ENCODE results near the gene TRIM66. TPM values are rescaled to one million over a fixed set of nuclear protein-coding genes. Genes with fewer than 3 reads are reported as not detected.

The TRIM66 gene
- polyA plus RNA-seq, 2 donors, result 2.0 to 4.8 TPM

DNA sequence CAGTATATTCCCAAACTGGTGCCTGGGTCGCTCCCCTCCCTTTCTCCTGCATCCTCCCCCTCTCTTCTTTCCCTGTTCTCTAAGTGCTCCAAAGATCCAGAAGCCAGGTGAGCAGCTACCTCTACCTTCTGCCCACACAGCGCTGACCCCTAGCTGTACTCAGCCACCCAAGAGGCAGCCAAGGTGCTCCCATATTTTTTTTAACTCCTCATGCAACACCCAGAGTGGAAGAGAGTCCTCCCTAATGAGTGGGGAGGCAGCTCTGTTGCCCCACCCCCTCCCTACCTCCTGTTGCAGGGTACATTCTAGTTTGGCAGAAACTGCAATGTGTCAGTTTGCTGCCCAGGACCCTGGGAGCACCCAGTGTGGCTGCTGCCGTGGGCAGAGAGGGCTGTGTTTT is 40.3 kb upstream of the TRIM66 start:
- Histone ChIP-seq H3K4me1 (ENCODE audit: control insufficient read depth in 2 of 2, insufficient read depth in 2 of 2, low read length in 1 of 2) (peaks cover 13 to 31% of the 10 kb centered on the region in 2 donors), H3K36me3 (ENCODE audit: control insufficient read depth in 2 of 2, insufficient read depth in 2 of 2, low read length in 1 of 2) (peaks cover 0 to 5% of the 10 kb centered on the region in 2 donors), H3K27ac (ENCODE audit: low read depth in 2 of 2, low read length in 1 of 2) (peak overlapping the region; percentile 98 to 99), H3K27me3 (ENCODE audit: control insufficient read depth in 1 of 2, insufficient read depth in 2 of 2, low read length in 2 of 2) (no peaks in the 10 kb centered on the region), H3K4me3 (ENCODE audit: low read depth in 1 of 2, low read length in 2 of 2) (no peak overlapping the region), H3K9me3 (ENCODE audit: control insufficient read depth in 2 of 2, insufficient read depth in 1 of 2, low read depth in 1 of 2, low read length in 1 of 2) (no peaks in the 10 kb centered on the region)
- 80 to 85% methylated on average over 3 of the region's 3 CpGs for WGBS, 2 donors

- Histone ChIP-seq H3K4me1 (ENCODE audit: control insufficient read depth in 2 of 2, insufficient read depth in 2 of 2, low read length in 1 of 2) (peaks cover 17 to 40% of the 10 kb centered on the region in 2 donors), H3K36me3 (ENCODE audit: control insufficient read depth in 2 of 2, insufficient read depth in 2 of 2, low read length in 1 of 2) (peaks cover 0 to 5% of the 10 kb centered on the region in 2 donors), H3K9me3 (ENCODE audit: control insufficient read depth in 2 of 2, insufficient read depth in 1 of 2, low read depth in 1 of 2, low read length in 1 of 2) (no peaks in the 10 kb centered on the region), H3K27me3 (ENCODE audit: control insufficient read depth in 1 of 2, insufficient read depth in 2 of 2, low read length in 2 of 2) (no peaks in the 10 kb centered on the region), H3K27ac (ENCODE audit: low read depth in 2 of 2, low read length in 1 of 2) (peak overlapping the region; percentile 98 to 99), H3K4me3 (ENCODE audit: low read depth in 1 of 2, low read length in 2 of 2) (no peak overlapping the region)
- 39 to 53% methylated on average over 13 of the region's 13 CpGs for WGBS, 2 donors
Observed at GRCh38 chr11:8721609-8722500, 39.4 kb upstream of the TRIM66 start.

DNA sequence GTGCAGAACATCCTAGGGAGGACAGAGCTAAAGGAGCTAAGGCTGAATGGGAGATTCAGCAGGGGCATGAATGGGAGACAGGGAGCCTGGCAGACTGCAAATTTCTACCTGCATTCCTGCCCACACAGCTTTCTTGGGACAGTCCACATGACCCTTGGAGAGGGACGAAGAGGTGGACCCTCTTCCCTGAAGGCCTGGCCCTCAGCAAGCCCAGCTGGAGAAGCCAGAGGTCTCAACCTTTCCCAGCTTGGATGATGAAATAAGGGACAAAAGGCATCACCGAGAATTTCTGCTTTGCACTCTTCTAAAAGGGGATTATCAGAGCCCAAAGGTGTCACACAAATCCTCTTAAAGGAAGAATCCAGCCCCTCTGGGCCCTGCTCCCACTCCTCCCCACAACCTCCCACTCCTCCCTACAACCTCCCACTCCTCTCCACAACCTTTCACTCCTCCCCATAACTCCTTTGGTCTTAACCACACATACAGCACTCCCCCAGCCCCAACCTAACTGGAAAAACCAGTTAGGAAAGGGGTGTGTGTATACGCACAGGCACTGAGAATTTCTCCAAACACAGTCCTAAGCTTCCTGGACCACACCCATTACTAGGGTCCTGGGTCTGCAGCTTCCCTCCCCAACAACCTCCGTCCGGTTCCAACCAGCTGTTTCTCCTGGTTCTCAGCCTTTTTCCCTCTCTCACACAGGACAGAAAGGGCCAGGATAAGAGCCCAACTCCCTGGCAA is 38.6 kb upstream of the TRIM66 start:
- no peak overlapping the region for H3K4me3 ChIP-seq (ENCODE audit: low read depth in 1 of 2, low read length in 2 of 2)
- 24 to 29% methylated on average over 4 of the region's 5 CpGs for WGBS, 2 donors
- H3K27ac ChIP-seq (ENCODE audit: low read depth in 2 of 2, low read length in 1 of 2), result peak overlapping the region; percentile 98 to 99
- H3K9me3 ChIP-seq (ENCODE audit: control insufficient read depth in 2 of 2, insufficient read depth in 1 of 2, low read depth in 1 of 2, low read length in 1 of 2), result no peaks in the 10 kb centered on the region
- H3K36me3 ChIP-seq (ENCODE audit: control insufficient read depth in 2 of 2, insufficient read depth in 2 of 2, low read length in 1 of 2), result peaks cover 0 to 8% of the 10 kb centered on the region in 2 donors
- peaks cover 21 to 44% of the 10 kb centered on the region in 2 donors for H3K4me1 ChIP-seq (ENCODE audit: control insufficient read depth in 2 of 2, insufficient read depth in 2 of 2, low read length in 1 of 2)
- no peaks in the 10 kb centered on the region for H3K27me3 ChIP-seq (ENCODE audit: control insufficient read depth in 1 of 2, insufficient read depth in 2 of 2, low read length in 2 of 2)

GRCh38 chr11:8720352-8720751 is 37.9 kb upstream of the TRIM66 start:
- peaks cover 21 to 49% of the 10 kb centered on the region in 2 donors for H3K4me1 ChIP-seq (ENCODE audit: control insufficient read depth in 2 of 2, insufficient read depth in 2 of 2, low read length in 1 of 2)
- H3K27me3 ChIP-seq (ENCODE audit: control insufficient read depth in 1 of 2, insufficient read depth in 2 of 2, low read length in 2 of 2), result no peaks in the 10 kb centered on the region
- peak overlapping the region; percentile 98 to 99 for H3K27ac ChIP-seq (ENCODE audit: low read depth in 2 of 2, low read length in 1 of 2)
- WGBS, 2 donors, result 53 to 55% methylated on average over 3 of the region's 3 CpGs
- H3K4me3 ChIP-seq (ENCODE audit: low read depth in 1 of 2, low read length in 2 of 2), result no peak overlapping the region
- H3K9me3 ChIP-seq (ENCODE audit: control insufficient read depth in 2 of 2, insufficient read depth in 1 of 2, low read depth in 1 of 2, low read length in 1 of 2), result no peaks in the 10 kb centered on the region
- H3K36me3 ChIP-seq (ENCODE audit: control insufficient read depth in 2 of 2, insufficient read depth in 2 of 2, low read length in 1 of 2), result peaks cover 0 to 8% of the 10 kb centered on the region in 2 donors

GRCh38 chr11:8719721-8720120 is 37.3 kb upstream of the TRIM66 start:
- Histone ChIP-seq H3K4me1 (ENCODE audit: control insufficient read depth in 2 of 2, insufficient read depth in 2 of 2, low read length in 1 of 2) (peaks cover 22 to 52% of the 10 kb centered on the region in 2 donors), H3K36me3 (ENCODE audit: control insufficient read depth in 2 of 2, insufficient read depth in 2 of 2, low read length in 1 of 2) (peaks cover 0 to 6% of the 10 kb centered on the region in 2 donors), H3K9me3 (ENCODE audit: control insufficient read depth in 2 of 2, insufficient read depth in 1 of 2, low read depth in 1 of 2, low read length in 1 of 2) (no peaks in the 10 kb centered on the region), H3K27ac (ENCODE audit: low read depth in 2 of 2, low read length in 1 of 2) (peak overlapping the region; percentile 98 to 99), H3K4me3 (ENCODE audit: low read depth in 1 of 2, low read length in 2 of 2) (no peak overlapping the region), H3K27me3 (ENCODE audit: control insufficient read depth in 1 of 2, insufficient read depth in 2 of 2, low read length in 2 of 2) (no peaks in the 10 kb centered on the region)
- WGBS, 2 donors, result 41 to 45% methylated on average over 3 of the region's 3 CpGs

GRCh38 chr11:8719211-8719649 is 36.8 kb upstream of the TRIM66 start:
- peaks cover 25 to 55% of the 10 kb centered on the region in 2 donors for H3K4me1 ChIP-seq (ENCODE audit: control insufficient read depth in 2 of 2, insufficient read depth in 2 of 2, low read length in 1 of 2)
- 9 to 40% methylated on average over 4 of the region's 4 CpGs for WGBS, 2 donors
- peaks cover 0 to 4% of the 10 kb centered on the region in 2 donors for H3K36me3 ChIP-seq (ENCODE audit: control insufficient read depth in 2 of 2, insufficient read depth in 2 of 2, low read length in 1 of 2)
- no peaks in the 10 kb centered on the region for H3K27me3 ChIP-seq (ENCODE audit: control insufficient read depth in 1 of 2, insufficient read depth in 2 of 2, low read length in 2 of 2)
- H3K4me3 ChIP-seq (ENCODE audit: low read depth in 1 of 2, low read length in 2 of 2), result no peak overlapping the region
- peak overlapping the region; percentile 98 to 99 for H3K27ac ChIP-seq (ENCODE audit: low read depth in 2 of 2, low read length in 1 of 2)
- H3K9me3 ChIP-seq (ENCODE audit: control insufficient read depth in 2 of 2, insufficient read depth in 1 of 2, low read depth in 1 of 2, low read length in 1 of 2), result no peaks in the 10 kb centered on the region

GRCh38 chr11:8717876-8718753 is 35.6 kb upstream of the TRIM66 start:
- Histone ChIP-seq H3K4me3 (ENCODE audit: low read depth in 1 of 2, low read length in 2 of 2) (no peak overlapping the region), H3K27ac (ENCODE audit: low read depth in 2 of 2, low read length in 1 of 2) (peak overlapping the region; percentile 98 to 99), H3K27me3 (ENCODE audit: control insufficient read depth in 1 of 2, insufficient read depth in 2 of 2, low read length in 2 of 2) (no peaks in the 10 kb centered on the region), H3K9me3 (ENCODE audit: control insufficient read depth in 2 of 2, insufficient read depth in 1 of 2, low read depth in 1 of 2, low read length in 1 of 2) (no peaks in the 10 kb centered on the region), H3K36me3 (ENCODE audit: control insufficient read depth in 2 of 2, insufficient read depth in 2 of 2, low read length in 1 of 2) (peaks cover 0 to 9% of the 10 kb centered on the region in 2 donors), H3K4me1 (ENCODE audit: control insufficient read depth in 2 of 2, insufficient read depth in 2 of 2, low read length in 1 of 2) (peaks cover 30 to 57% of the 10 kb centered on the region in 2 donors)
- WGBS, 2 donors, result 22 to 27% methylated on average over 11 of the region's 11 CpGs

GRCh38 chr11:8717544-8717875 is 35.0 kb upstream of the TRIM66 start:
- Histone ChIP-seq H3K9me3 (ENCODE audit: control insufficient read depth in 2 of 2, insufficient read depth in 1 of 2, low read depth in 1 of 2, low read length in 1 of 2) (no peaks in the 10 kb centered on the region), H3K36me3 (ENCODE audit: control insufficient read depth in 2 of 2, insufficient read depth in 2 of 2, low read length in 1 of 2) (peaks cover 0 to 15% of the 10 kb centered on the region in 2 donors), H3K4me3 (ENCODE audit: low read depth in 1 of 2, low read length in 2 of 2) (no peak overlapping the region), H3K4me1 (ENCODE audit: control insufficient read depth in 2 of 2, insufficient read depth in 2 of 2, low read length in 1 of 2) (peaks cover 30 to 57% of the 10 kb centered on the region in 2 donors), H3K27ac (ENCODE audit: low read depth in 2 of 2, low read length in 1 of 2) (peak overlapping the region; percentile 98 to 99), H3K27me3 (ENCODE audit: control insufficient read depth in 1 of 2, insufficient read depth in 2 of 2, low read length in 2 of 2) (no peaks in the 10 kb centered on the region)
- WGBS, 2 donors, result 63 to 68% methylated on average over 9 of the region's 9 CpGs

- Histone ChIP-seq H3K9me3 (ENCODE audit: control insufficient read depth in 2 of 2, insufficient read depth in 1 of 2, low read depth in 1 of 2, low read length in 1 of 2) (no peaks in the 10 kb centered on the region), H3K4me3 (ENCODE audit: low read depth in 1 of 2, low read length in 2 of 2) (no peak overlapping the region), H3K36me3 (ENCODE audit: control insufficient read depth in 2 of 2, insufficient read depth in 2 of 2, low read length in 1 of 2) (peaks cover 2 to 21% of the 10 kb centered on the region in 2 donors), H3K27me3 (ENCODE audit: control insufficient read depth in 1 of 2, insufficient read depth in 2 of 2, low read length in 2 of 2) (no peaks in the 10 kb centered on the region), H3K27ac (ENCODE audit: low read depth in 2 of 2, low read length in 1 of 2) (peak overlapping the region; percentile 46 to 99), H3K4me1 (ENCODE audit: control insufficient read depth in 2 of 2, insufficient read depth in 2 of 2, low read length in 1 of 2) (peaks cover 20 to 40% of the 10 kb centered on the region in 2 donors)
- 72 to 77% methylated on average over 15 of the region's 15 CpGs for WGBS, 2 donors
Observed at GRCh38 chr11:8715501-8715900, 33.0 kb upstream of the TRIM66 start.

Measured in esophagus (tissue), 2 donors.